ENCODE measurements around the gene PPT2. TPM values are rescaled to one million over a fixed set of nuclear protein-coding genes. Genes with fewer than 3 reads are reported as not detected.
A peak's percentile ranks its signal among the peaks of the same experiment; 100 is the strongest.

The PPT2 gene
- polyA plus RNA-seq, 1 donor from 2014 or later = 330 TPM

DNA sequence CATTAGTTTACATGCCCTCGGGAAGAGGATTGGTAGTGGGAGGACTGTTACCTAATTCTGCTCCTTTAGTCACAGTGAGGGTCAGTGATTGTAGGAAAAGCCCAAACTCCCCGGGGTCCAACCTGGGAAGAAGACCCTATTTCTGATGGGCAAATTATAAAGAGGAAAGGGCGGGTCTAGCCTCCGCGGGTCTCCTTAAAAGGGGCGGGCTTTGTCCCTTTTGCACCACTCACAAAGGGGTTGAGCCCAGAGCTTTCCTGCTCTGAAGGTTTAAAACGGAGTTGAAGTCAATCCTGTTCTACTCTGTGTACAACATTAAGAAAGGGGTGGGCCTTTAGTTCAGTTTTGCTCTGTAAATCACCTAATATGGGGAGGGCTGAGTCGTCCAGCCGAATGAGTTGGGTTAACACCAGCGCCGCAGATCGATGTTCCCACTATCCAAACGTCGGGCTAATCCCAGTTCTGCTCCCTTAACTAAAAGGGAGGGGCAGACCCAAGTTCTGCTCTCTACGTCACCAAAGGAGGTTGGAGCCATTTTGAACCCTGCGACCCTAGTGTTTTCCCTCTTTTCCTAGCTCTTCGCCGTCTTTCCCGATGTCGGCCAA lies 23.3 kb downstream of the PPT2 start:
- no peaks in the 10 kb centered on the region for H3K9me2 ChIP-seq (ENCODE audit: insufficient read depth, low read length)
- H4K20me1 ChIP-seq (ENCODE audit: insufficient read depth) = no peaks in the 10 kb centered on the region
- H3K4me3 ChIP-seq (ENCODE audit: low read length) = peak overlapping the region; percentile 91
- H3K9me3 ChIP-seq (ENCODE audit: low read length) = no peaks in the 10 kb centered on the region
- H3K36me3 ChIP-seq (ENCODE audit: insufficient read depth, low read length) = no peaks in the 10 kb centered on the region
- peaks cover 4% of the 10 kb centered on the region for H3F3A ChIP-seq (ENCODE audit: insufficient read depth, low read length, poor library complexity, severe bottlenecking)
- H3K27ac ChIP-seq (ENCODE audit: low read length) = peak overlapping the region; percentile 97
- H3K79me2 ChIP-seq (replicated peaks; ENCODE audit: insufficient read depth, low read length) = peaks cover 50% of the 10 kb centered on the region
- TF ChIP-seq, protein P1, sequence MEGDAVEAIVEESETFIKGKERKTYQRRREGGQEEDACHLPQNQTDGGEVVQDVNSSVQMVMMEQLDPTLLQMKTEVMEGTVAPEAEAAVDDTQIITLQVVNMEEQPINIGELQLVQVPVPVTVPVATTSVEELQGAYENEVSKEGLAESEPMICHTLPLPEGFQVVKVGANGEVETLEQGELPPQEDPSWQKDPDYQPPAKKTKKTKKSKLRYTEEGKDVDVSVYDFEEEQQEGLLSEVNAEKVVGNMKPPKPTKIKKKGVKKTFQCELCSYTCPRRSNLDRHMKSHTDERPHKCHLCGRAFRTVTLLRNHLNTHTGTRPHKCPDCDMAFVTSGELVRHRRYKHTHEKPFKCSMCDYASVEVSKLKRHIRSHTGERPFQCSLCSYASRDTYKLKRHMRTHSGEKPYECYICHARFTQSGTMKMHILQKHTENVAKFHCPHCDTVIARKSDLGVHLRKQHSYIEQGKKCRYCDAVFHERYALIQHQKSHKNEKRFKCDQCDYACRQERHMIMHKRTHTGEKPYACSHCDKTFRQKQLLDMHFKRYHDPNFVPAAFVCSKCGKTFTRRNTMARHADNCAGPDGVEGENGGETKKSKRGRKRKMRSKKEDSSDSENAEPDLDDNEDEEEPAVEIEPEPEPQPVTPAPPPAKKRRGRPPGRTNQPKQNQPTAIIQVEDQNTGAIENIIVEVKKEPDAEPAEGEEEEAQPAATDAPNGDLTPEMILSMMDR (IDR thresholded peaks at IDR 0.05; ENCODE audit: poor library complexity, severe bottlenecking) = no peak
- no peak for TF ChIP-seq MXI1 (conservative IDR thresholded peaks at IDR 0.05; ENCODE audit: poor library complexity, severe bottlenecking)
- TF ChIP-seq TAF1 (IDR thresholded peaks at IDR 0.05; ENCODE audit: low read depth) = peak; percentile 88
- no peak for TF ChIP-seq SMC3 (conservative IDR thresholded peaks at IDR 0.05; ENCODE audit: poor library complexity)
- TF ChIP-seq, protein P2, sequence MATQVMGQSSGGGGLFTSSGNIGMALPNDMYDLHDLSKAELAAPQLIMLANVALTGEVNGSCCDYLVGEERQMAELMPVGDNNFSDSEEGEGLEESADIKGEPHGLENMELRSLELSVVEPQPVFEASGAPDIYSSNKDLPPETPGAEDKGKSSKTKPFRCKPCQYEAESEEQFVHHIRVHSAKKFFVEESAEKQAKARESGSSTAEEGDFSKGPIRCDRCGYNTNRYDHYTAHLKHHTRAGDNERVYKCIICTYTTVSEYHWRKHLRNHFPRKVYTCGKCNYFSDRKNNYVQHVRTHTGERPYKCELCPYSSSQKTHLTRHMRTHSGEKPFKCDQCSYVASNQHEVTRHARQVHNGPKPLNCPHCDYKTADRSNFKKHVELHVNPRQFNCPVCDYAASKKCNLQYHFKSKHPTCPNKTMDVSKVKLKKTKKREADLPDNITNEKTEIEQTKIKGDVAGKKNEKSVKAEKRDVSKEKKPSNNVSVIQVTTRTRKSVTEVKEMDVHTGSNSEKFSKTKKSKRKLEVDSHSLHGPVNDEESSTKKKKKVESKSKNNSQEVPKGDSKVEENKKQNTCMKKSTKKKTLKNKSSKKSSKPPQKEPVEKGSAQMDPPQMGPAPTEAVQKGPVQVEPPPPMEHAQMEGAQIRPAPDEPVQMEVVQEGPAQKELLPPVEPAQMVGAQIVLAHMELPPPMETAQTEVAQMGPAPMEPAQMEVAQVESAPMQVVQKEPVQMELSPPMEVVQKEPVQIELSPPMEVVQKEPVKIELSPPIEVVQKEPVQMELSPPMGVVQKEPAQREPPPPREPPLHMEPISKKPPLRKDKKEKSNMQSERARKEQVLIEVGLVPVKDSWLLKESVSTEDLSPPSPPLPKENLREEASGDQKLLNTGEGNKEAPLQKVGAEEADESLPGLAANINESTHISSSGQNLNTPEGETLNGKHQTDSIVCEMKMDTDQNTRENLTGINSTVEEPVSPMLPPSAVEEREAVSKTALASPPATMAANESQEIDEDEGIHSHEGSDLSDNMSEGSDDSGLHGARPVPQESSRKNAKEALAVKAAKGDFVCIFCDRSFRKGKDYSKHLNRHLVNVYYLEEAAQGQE (IDR thresholded peaks at IDR 0.05; ENCODE audit: borderline replicate concordance) = peak; percentile 92
- TF ChIP-seq EZH2 (IDR thresholded peaks at IDR 0.05; ENCODE audit: borderline replicate concordance, insufficient read depth, low read length, poor library complexity, severe bottlenecking) = no peak
- TF ChIP-seq EP300 (conservative IDR thresholded peaks at IDR 0.05; ENCODE audit: poor library complexity, severe bottlenecking) = peak; percentile 45
- TF ChIP-seq POLR2AphosphoS5 (IDR thresholded peaks at IDR 0.05) = peak; percentile 72
- peak; percentile 30 for TF ChIP-seq RAD21 (conservative IDR thresholded peaks at IDR 0.05)
- H3K27me3 ChIP-seq (ENCODE audit: insufficient read depth, low read depth, low read length) = no peaks in the 10 kb centered on the region
- H2AFZ ChIP-seq (ENCODE audit: low read depth, low read length) = peak overlapping the region; percentile 21
- H3K4me2 ChIP-seq (ENCODE audit: low read length) = peak overlapping the region; percentile 90
- peak overlapping the region; percentile 99 for H3K9ac ChIP-seq (ENCODE audit: low read length)

DNA sequence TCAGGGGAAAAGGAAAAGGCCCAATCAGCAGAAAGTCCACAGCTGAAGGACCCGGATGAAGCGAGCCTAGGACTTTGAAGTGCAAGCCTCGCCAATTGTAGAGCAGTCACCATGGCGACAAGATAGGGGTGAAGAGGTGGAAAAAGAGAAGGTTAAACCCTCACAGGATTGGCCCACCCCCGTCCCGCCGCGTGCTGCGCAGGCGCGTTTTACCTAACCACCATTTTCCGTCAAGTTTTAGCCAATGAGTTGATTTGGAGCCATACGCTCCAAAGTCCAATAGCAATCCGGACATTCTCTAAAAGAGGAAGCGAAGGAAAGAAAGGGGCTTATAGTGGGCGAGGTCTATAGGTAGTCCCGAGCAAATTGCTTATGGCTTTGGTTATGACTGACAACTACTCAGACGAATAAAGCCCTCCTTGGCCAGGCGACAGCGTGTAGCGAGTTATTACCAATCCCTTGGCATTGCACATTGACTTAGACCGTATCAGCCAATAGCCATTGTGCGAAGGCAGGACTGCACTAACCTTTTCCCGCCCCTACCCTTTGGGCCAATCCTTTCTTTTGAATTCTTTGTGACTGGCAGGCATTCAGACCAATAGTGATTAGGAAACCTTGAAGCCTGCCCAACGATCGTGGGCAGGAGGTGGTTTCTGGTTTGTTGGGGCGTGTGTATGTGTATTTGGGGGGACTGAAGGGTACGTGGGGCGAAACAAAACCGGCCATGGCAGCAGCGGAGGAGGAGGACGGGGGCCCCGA lies 24.0 kb downstream of the PPT2 start, which contains the start of gene RNF5:
TSS of gene RNF5 (plus strand) at position 618 of the 759 bp plus-strand sequence. CDS start at position 725, 107 bp downstream.
- Histone ChIP-seq H3K36me3 (ENCODE audit: insufficient read depth, low read length) (no peaks in the 10 kb centered on the region), H3K4me2 (ENCODE audit: low read length) (peak within 1 kb of the TSS; percentile 90)

More for the DNA sequence above, 24.0 kb downstream of the PPT2 start, which contains the start of gene RNF5:
- peak within 1 kb of the TSS; percentile 91 for H3K4me3 ChIP-seq (ENCODE audit: low read length)
- no peaks in the 10 kb centered on the region for H3K27me3 ChIP-seq (ENCODE audit: insufficient read depth, low read depth, low read length)
- TF ChIP-seq TAF1 (IDR thresholded peaks at IDR 0.05; ENCODE audit: low read depth) (no peak), EP300 (conservative IDR thresholded peaks at IDR 0.05; ENCODE audit: poor library complexity, severe bottlenecking) (peak; percentile 11), RAD21 (conservative IDR thresholded peaks at IDR 0.05) (no peak), SMC3 (conservative IDR thresholded peaks at IDR 0.05; ENCODE audit: poor library complexity) (no peak), MXI1 (conservative IDR thresholded peaks at IDR 0.05; ENCODE audit: poor library complexity, severe bottlenecking) (peak; percentile 29), POLR2AphosphoS5 (IDR thresholded peaks at IDR 0.05) (peak; percentile 53)
- TF ChIP-seq, protein P1 (IDR thresholded peaks at IDR 0.05; ENCODE audit: poor library complexity, severe bottlenecking) = no peak
- TF ChIP-seq, protein P2 (IDR thresholded peaks at IDR 0.05; ENCODE audit: borderline replicate concordance) = peak; percentile 39
- peaks cover 4% of the 10 kb centered on the region for H3F3A ChIP-seq (ENCODE audit: insufficient read depth, low read length, poor library complexity, severe bottlenecking)
- H3K27ac ChIP-seq (ENCODE audit: low read length) = peak within 1 kb of the TSS; percentile 97
- H2AFZ ChIP-seq (ENCODE audit: low read depth, low read length) = peak within 1 kb of the TSS; percentile 67
- no peaks in the 10 kb centered on the region for H4K20me1 ChIP-seq (ENCODE audit: insufficient read depth)
- H3K9me2 ChIP-seq (ENCODE audit: insufficient read depth, low read length) = no peaks in the 10 kb centered on the region
- H3K9me3 ChIP-seq (ENCODE audit: low read length) = no peaks in the 10 kb centered on the region
- H3K79me2 ChIP-seq (replicated peaks; ENCODE audit: insufficient read depth, low read length) = peaks cover 45% of the 10 kb centered on the region
- H3K9ac ChIP-seq (ENCODE audit: low read length) = peak within 1 kb of the TSS; percentile 99

All from neural cell (in vitro differentiated cells).